ENCODE data around the gene PTPRM.

GRCh38 chr18:8319798-8320489 is 752.8 kb downstream of the PTPRM start:
- TF ChIP-seq SIN3A (IDR thresholded peaks at IDR 0.05; ENCODE audit: low read depth) (no peak), POLR2A (IDR thresholded peaks at IDR 0.05; ENCODE audit: borderline replicate concordance, extremely low read depth, insufficient read depth, insufficient read length) (no peak), POLR2AphosphoS5 (IDR thresholded peaks at IDR 0.05; ENCODE audit: low read depth, low read length) (no peak), CEBPB (IDR thresholded peaks at IDR 0.05; ENCODE audit: low read depth) (no peak)

Measured in HCT116 (cell line).